NT2/D1 (cell line): Measurements from ENCODE around the gene CDYL2.

Experiments used
- SUZ12 ChIP-seq: IDR thresholded peaks from 2 replicates; pipeline ENCODE4 v1.6.1; 2011; ENCODE audit not compliant: insufficient read length, insufficient read depth; ENCODE audit errors: extremely low read depth
- YY1 ChIP-seq: IDR thresholded peaks from 2 replicates; pipeline ENCODE4 v1.6.1; 2011; ENCODE audit not compliant: insufficient read length, insufficient read depth
- ZNF274 ChIP-seq: IDR thresholded peaks from 2 replicates; pipeline ENCODE4 v1.6.1; 2011; ENCODE audit warnings: mild to moderate bottlenecking, low read depth, low read length

GRCh38 chr16:80594756-80595155 lies 209.6 kb downstream of the CDYL2 start:
- TF ChIP-seq ZNF274 (no peak), YY1 (no peak), SUZ12 (no peak)
